HepG2 (cell line): ENCODE measurements around the gene TMEM273. TPM values are rescaled to one million over a fixed set of nuclear protein-coding genes. Genes with fewer than 3 reads are reported as not detected.

ENCODE experiments used
- ATAC-seq: fragments of 200-7000 bp; cut with Tn5 transposase; 3 replicates; pipeline ENCODE4 v1.9.1; 2020; ENCODE audit warnings: mild to moderate bottlenecking, moderate library complexity
- BruUV-seq: library from RNA; stranded (reverse); fragments of 400-500 nt; replicated peaks from 2 replicates; lab custom pipeline; 2021; lab: Mats Ljungman, UMichigan
- CTCF ChIA-PET: fragments of 300-600 bp; formaldehyde crosslinking; extraction: SDS; loops from one replicate; lab custom pipeline; 2021; ENCODE audit warnings: low total read pairs, inconsistent platforms, low intra/inter-chr PET ratio; lab: Yijun Ruan, JAX
- POLR2A ChIA-PET: fragments of 350-600 bp; sonication (Branson Sonifier 250); formaldehyde crosslinking; loops from one replicate; lab custom pipeline; 2020; ENCODE audit warnings: antibody characterized with exemption, inconsistent platforms; lab: Yijun Ruan, JAX
- DNase-seq: peaks from one replicate; pipeline ENCODE4 v3.0.0-alpha.2; 2015; ENCODE audit warnings: low spot score
- FAIRE-seq: peaks from 3 replicates; lab custom pipeline; 2011; peaks lifted over from hg19 to GRCh38; lab: Jason Lieb, UNC
- H2AFZ ChIP-seq: one replicate; pipeline ENCODE4 v1.6.1; 2011; ENCODE audit warnings: low read length, inconsistent platforms
- H3K27ac ChIP-seq: fragments of 300-600 bp; 3 replicates; pipeline ENCODE4 v1.8.0; 2011; ENCODE audit warnings: mixed run types, mild to moderate bottlenecking, mixed read lengths, low read length, inconsistent platforms; ENCODE audit not compliant: insufficient read depth; ENCODE audit errors: extremely low read length
- H3K27me3 ChIP-seq, 2 experiments: fragments of 200-600 bp in 1 of 2; 2 replicates in 1 of 2; 3 replicates in 1 of 2; pipeline versions ENCODE4 v1.6.0 to v1.8.0; 2011; ENCODE audit warnings: low read length in 2 of 2, mild to moderate bottlenecking in 2 of 2, moderate library complexity in 2 of 2, inconsistent platforms in 1 of 2; ENCODE audit not compliant: insufficient read depth in 2 of 2, control insufficient read depth in 1 of 2
- H3K36me3 ChIP-seq, 2 experiments: fragments of 200-600 bp in 1 of 2; replicated peaks in 1 of 2; 2 replicates in 1 of 2; 3 replicates in 1 of 2; pipeline versions ENCODE4 v1.5.1 to v1.8.0; 2011; ENCODE audit warnings: low read length in 2 of 2, inconsistent platforms in 1 of 2; ENCODE audit not compliant: insufficient read depth in 2 of 2, control insufficient read depth in 1 of 2
- H3K4me1 ChIP-seq: 2 replicates; pipeline ENCODE4 v1.5.1; 2012; ENCODE audit warnings: low read length, inconsistent platforms; ENCODE audit not compliant: insufficient read depth
- H3K4me2 ChIP-seq: 2 replicates; pipeline ENCODE4 v1.6.0; 2011; ENCODE audit warnings: low read depth, low read length, inconsistent platforms
- H3K4me3 ChIP-seq, 3 experiments: fragments of 200-600 bp in 1 of 3; sonication (generic), shearing (Covaris generic) in 1 of 3; replicated peaks in 1 of 3; 2 replicates each; pipeline ENCODE4 v1.5.1; 2011 to 2016; ENCODE audit warnings: low read length in 3 of 3, inconsistent platforms in 2 of 3, low read depth in 2 of 3, mild to moderate bottlenecking in 2 of 3, control low read depth in 1 of 3, mixed read lengths in 1 of 3; ENCODE audit not compliant: insufficient read depth in 1 of 3
- H3K79me2 ChIP-seq: one replicate; pipeline ENCODE4 v1.6.1; 2011; ENCODE audit warnings: low read length, inconsistent platforms; ENCODE audit not compliant: insufficient read depth
- H3K9ac ChIP-seq: 2 replicates; pipeline ENCODE4 v1.6.0; 2011; ENCODE audit warnings: mild to moderate bottlenecking, low read depth, low read length, inconsistent platforms; ENCODE audit not compliant: insufficient read depth
- H3K9me3 ChIP-seq: 2 replicates; pipeline ENCODE4 v1.5.1; 2012; ENCODE audit warnings: mild to moderate bottlenecking, low read length
- H4K20me1 ChIP-seq: 2 replicates; pipeline ENCODE4 v1.6.0; 2011; ENCODE audit warnings: inconsistent platforms, mild to moderate bottlenecking, low read length, moderate library complexity; ENCODE audit not compliant: insufficient read depth
- BATF2 ChIP-seq: sonication (generic); formaldehyde crosslinking; IDR thresholded peaks from 2 replicates; pipeline ENCODE4 v1.8.0; 2022; ENCODE audit warnings: mild to moderate bottlenecking, missing genetic modification reagents, moderate library complexity
- CAMTA2 ChIP-seq: sonication (generic); formaldehyde crosslinking; IDR thresholded peaks from 2 replicates; pipeline ENCODE4 v1.4.0; 2020; ENCODE audit warnings: mild to moderate bottlenecking, missing genetic modification reagents, borderline replicate concordance
- ELF1 ChIP-seq: sonication (generic); formaldehyde crosslinking; IDR thresholded peaks from 2 replicates; pipeline ENCODE4 v1.4.0; 2020; ENCODE audit warnings: missing genetic modification reagents
- NCOA2 ChIP-seq: sonication (generic); formaldehyde crosslinking; IDR thresholded peaks from 2 replicates; pipeline ENCODE4 v1.8.0; 2022; ENCODE audit warnings: inconsistent platforms
- PBX3 ChIP-seq: sonication (generic); formaldehyde crosslinking; IDR thresholded peaks from 2 replicates; pipeline ENCODE4 v1.8.1; 2023; ENCODE audit warnings: missing genetic modification reagents, inconsistent platforms, borderline replicate concordance
- PHF5A ChIP-seq: IDR thresholded peaks from one replicate; pipeline ENCODE4 v1.6.1; 2018; ENCODE audit warnings: low read depth, missing genetic modification reagents; ENCODE audit not compliant: unreplicated experiment
- SMAD3 ChIP-seq: sonication (generic); formaldehyde crosslinking; IDR thresholded peaks from 2 replicates; pipeline ENCODE4 v1.4.0; 2020; ENCODE audit warnings: missing genetic modification reagents
- SP4 ChIP-seq: sonication (generic); formaldehyde crosslinking; IDR thresholded peaks from 2 replicates; pipeline ENCODE4 v1.8.1; 2023; ENCODE audit warnings: mild to moderate bottlenecking, missing genetic modification reagents
- TRIM24 ChIP-seq: sonication (generic); formaldehyde crosslinking; IDR thresholded peaks from 2 replicates; pipeline ENCODE4 v1.8.0; 2022; ENCODE audit warnings: mild to moderate bottlenecking, missing genetic modification reagents
- YEATS2 ChIP-seq: sonication (generic); formaldehyde crosslinking; IDR thresholded peaks from 2 replicates; pipeline ENCODE4 v1.4.0; 2020; ENCODE audit warnings: missing genetic modification reagents, borderline replicate concordance
- ZFY ChIP-seq: sonication (generic); formaldehyde crosslinking; IDR thresholded peaks from 2 replicates; pipeline ENCODE4 v1.4.0; 2020; ENCODE audit warnings: missing genetic modification reagents
- ZNF746 ChIP-seq: sonication (generic); formaldehyde crosslinking; IDR thresholded peaks from 2 replicates; pipeline ENCODE4 v1.8.0; 2022; ENCODE audit warnings: mild to moderate bottlenecking, missing genetic modification reagents
- ZNF773 ChIP-seq: sonication (generic); formaldehyde crosslinking; IDR thresholded peaks from 2 replicates; pipeline ENCODE4 v1.4.0; 2020; ENCODE audit warnings: missing genetic modification reagents, borderline replicate concordance
- WGBS: methylation state at CpG from one replicate; pipeline ENCODE4 v1.1.6; 2017; ENCODE audit warnings: low lambda C conversion rate; 5-methylcytosine and 5-hydroxymethylcytosine counted together
- in situ Hi-C: cut with HindIII; loops from 2 replicates; pipeline ENCODE4 v1.10.0; 2017; ENCODE audit warnings: low pct_unique_long_range_greater_than_20kb; ENCODE audit not compliant: extremely low pct_ligation_motif_present
- intact Hi-C: fragments of 100-400 bp; cut with micrococcal nuclease; formaldehyde crosslinking; loops from one replicate; pipeline ENCODE4 v1.10.0; 2022; ENCODE audit not compliant: unreplicated experiment
- polyA plus RNA-seq, 8 experiments: library from polyadenylated mRNA; depleted of rRNA in 3 of 8; stranded (reverse) in 7 of 8; unstranded in 1 of 8; fragments of >200 nt; fragmentation: Illumina TruSeq in 4 of 8; extraction: Trizol in 4 of 8; gene quantifications; 2 replicates each; pipeline versions ENCODE4 v1.2.1 to v1.2.3, GENCODE V29; 2011 to 2016; ENCODE audit warnings: low read depth in 4 of 8, missing spikeins in 1 of 8, mixed read lengths in 1 of 8; ENCODE audit not compliant: insufficient read depth in 1 of 8
- total RNA-seq, 5 experiments: library from RNA; depleted of rRNA; stranded (reverse); fragments of >200 nt; fragmentation: Illumina TruSeq; extraction: Trizol; gene quantifications; 2 replicates each; pipeline ENCODE4 v1.2.3, GENCODE V29; 2016; ENCODE audit warnings: low read depth in 1 of 5
- TF ChIP-seq, protein P1 (sequence below): sonication (generic); formaldehyde crosslinking; IDR thresholded peaks from 2 replicates; pipeline ENCODE4 v1.5.1; 2020; ENCODE audit warnings: mild to moderate bottlenecking, moderate library complexity, missing genetic modification reagents
- TF ChIP-seq, protein P2 (sequence below): sonication (generic); formaldehyde crosslinking; IDR thresholded peaks from 2 replicates; pipeline ENCODE4 v1.4.0; 2020; ENCODE audit warnings: missing genetic modification reagents

The TMEM273 gene
- total and polyA plus RNA-seq, 2 of the 13 experiments (the other 11 are each of a cell fraction or from before 2014, with no cell fraction given): not detected

DNA sequence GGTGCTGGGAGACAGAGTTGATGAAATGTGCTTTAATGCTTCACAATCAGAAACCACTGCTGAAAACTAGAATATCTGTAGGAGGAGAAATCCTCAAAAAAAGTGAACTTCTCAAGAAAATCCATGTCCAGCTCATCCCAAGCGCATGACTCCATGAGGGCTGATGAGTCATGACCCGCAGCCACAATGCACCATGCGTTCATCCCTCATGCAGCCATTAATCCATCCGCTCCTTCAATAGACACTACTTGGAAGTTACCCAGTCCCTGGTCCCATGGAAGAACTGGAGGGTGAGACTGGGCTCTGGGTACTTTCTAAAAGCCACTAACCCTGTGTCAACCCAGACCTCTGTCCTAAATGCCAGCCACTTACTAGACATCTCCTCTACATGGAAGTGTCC, 24.4 kb downstream of the TMEM273 start:
- Histone ChIP-seq H3K4me3 (no peak overlapping the region), H3K9me3 (no peaks in the 10 kb centered on the region), H3K79me2 (no peaks in the 10 kb centered on the region), H3K4me2 (no peak overlapping the region), H3K36me3 (no peaks in the 10 kb centered on the region), H3K27ac (no peak overlapping the region), H3K9ac (no peak overlapping the region), H4K20me1 (no peaks in the 10 kb centered on the region), H3K27me3 (no peaks in the 10 kb centered on the region; a peak in 1 of 5 replicates), H3K4me1 (no peaks in the 10 kb centered on the region), H2AFZ (no peak overlapping the region)
- TF ChIP-seq ZFY (CRISPR knock-in tag): no peak
- TF ChIP-seq NCOA2 (CRISPR knock-in tag): no peak
- TF ChIP-seq ZNF773: no peak
- no peak for TF ChIP-seq PHF5A (CRISPR knock-in tag)
- TF ChIP-seq SMAD3 (CRISPR knock-in tag): no peak
- no peak for TF ChIP-seq ELF1 (CRISPR knock-in tag)
- TF ChIP-seq, protein P1, sequence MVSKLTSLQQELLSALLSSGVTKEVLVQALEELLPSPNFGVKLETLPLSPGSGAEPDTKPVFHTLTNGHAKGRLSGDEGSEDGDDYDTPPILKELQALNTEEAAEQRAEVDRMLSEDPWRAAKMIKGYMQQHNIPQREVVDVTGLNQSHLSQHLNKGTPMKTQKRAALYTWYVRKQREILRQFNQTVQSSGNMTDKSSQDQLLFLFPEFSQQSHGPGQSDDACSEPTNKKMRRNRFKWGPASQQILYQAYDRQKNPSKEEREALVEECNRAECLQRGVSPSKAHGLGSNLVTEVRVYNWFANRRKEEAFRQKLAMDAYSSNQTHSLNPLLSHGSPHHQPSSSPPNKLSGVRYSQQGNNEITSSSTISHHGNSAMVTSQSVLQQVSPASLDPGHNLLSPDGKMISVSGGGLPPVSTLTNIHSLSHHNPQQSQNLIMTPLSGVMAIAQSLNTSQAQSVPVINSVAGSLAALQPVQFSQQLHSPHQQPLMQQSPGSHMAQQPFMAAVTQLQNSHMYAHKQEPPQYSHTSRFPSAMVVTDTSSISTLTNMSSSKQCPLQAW (CRISPR knock-in tag): no peak
- TF ChIP-seq, protein P2, sequence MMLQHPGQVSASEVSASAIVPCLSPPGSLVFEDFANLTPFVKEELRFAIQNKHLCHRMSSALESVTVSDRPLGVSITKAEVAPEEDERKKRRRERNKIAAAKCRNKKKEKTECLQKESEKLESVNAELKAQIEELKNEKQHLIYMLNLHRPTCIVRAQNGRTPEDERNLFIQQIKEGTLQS (CRISPR knock-in tag): no peak
- no peak for TF ChIP-seq YEATS2 (CRISPR knock-in tag)
- TF ChIP-seq TRIM24 (CRISPR knock-in tag): no peak
- TF ChIP-seq CAMTA2 (CRISPR knock-in tag): no peak
- TF ChIP-seq SP4 (CRISPR knock-in tag): no peak
- no peak for TF ChIP-seq ZNF746 (CRISPR knock-in tag)
- TF ChIP-seq BATF2: no peak
- no peak for TF ChIP-seq PBX3
- no peak for FAIRE-seq
- CTCF ChIA-PET: interaction anchor here (1.0 kb wide), 1 partner anchor 163 kb away, joined by 4 read pairs; no protein-coding TSS in a partner anchor
- no TSS peak for BruUV-seq
- ATAC-seq: no peak
- no peak for DNase-seq
- WGBS: 41% methylated on average over 4 of the region's 4 CpGs
- intact Hi-C loops (loop anchor here (1.0 kb wide), 1 partner anchor 187 kb away; no protein-coding TSS in a partner anchor), in situ Hi-C loops (loop anchor here (10.0 kb wide), 2 partner anchors 279 to 509 kb away; no protein-coding TSS in a partner anchor)
- POLR2A ChIA-PET: no interaction called here
